BE2C (cell line): ENCODE data around the gene RACGAP1.

Source experiments
- DNase-seq: peaks from one replicate; pipeline ENCODE4 v3.0.0-alpha.2; 2020
- H3K27me3 ChIP-seq: fragments of 250-450 bp; sonication (Bioruptor Pico); 2 replicates; pipeline ENCODE4 v1.5.1; 2020; ENCODE audit warnings: mild to moderate bottlenecking
- H3K36me3 ChIP-seq: fragments of 250-450 bp; sonication (Bioruptor Pico); 2 replicates; pipeline ENCODE4 v1.5.1; 2020; ENCODE audit warnings: mild to moderate bottlenecking
- H3K4me1 ChIP-seq: fragments of 250-450 bp; sonication (Bioruptor Pico); 2 replicates; pipeline ENCODE4 v1.5.1; 2020
- H3K4me3 ChIP-seq: 2 replicates; pipeline ENCODE4 v1.5.1; 2011; ENCODE audit warnings: low read depth, low read length
- H3K9me3 ChIP-seq: fragments of 250-450 bp; sonication (Bioruptor Pico); 2 replicates; pipeline ENCODE4 v1.5.1; 2020
- CTCF ChIP-seq: IDR thresholded peaks from 2 replicates; pipeline ENCODE4 v1.5.1; 2012; ENCODE audit warnings: mild to moderate bottlenecking, low read depth, low read length

The RACGAP1 gene

DNA sequence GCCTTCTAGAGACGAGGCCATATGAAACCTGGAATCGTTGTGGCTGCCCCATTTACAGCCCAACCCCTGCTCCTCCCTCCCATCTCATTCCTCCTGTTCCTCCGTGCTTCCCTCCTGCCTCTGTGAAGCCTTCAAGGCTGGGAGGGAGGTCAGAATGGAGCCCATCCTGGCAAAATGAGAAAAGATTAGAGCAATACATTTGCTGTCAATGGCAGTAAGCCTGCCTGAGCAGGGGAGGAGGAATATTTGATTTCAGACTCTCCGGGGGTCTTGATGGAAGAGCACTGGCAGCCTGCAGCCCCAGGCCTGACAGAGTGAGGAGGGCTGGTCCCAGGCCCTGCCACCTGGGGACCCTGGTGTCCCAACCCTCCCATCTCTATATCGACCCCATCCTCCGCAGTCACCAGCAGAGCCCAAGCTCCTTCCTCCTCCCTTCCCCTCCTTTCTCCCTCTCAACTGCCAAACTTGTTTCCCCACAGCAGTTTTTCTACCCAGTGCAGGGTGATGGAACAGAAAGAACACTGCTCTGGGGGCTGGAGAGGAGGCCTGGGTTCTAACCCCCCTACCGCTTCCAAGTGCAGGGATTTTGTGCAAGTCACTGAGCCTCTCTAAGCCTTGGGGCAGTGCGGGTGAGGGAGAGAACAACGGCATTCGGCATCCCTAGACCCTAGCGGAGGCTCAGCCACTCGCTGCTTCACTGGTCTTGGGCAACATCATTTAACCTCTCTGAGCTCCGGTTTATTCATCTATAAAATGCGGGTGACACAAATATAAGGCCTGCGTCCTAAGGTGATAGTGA is 16.0 kb upstream of the RACGAP1 start:
- no peaks in the 10 kb centered on the region for H3K36me3 ChIP-seq
- no peak overlapping the region for H3K4me3 ChIP-seq
- no peak for DNase-seq
- H3K9me3 ChIP-seq, result no peaks in the 10 kb centered on the region; the same call in 1 of the 2 replicates
- H3K27me3 ChIP-seq, result no peaks in the 10 kb centered on the region
- TF ChIP-seq CTCF, result no peak
- H3K4me1 ChIP-seq, result peaks cover 4% of the 10 kb centered on the region; the same call in 1 of the 2 replicates

- no peak for TF ChIP-seq CTCF
- no peaks in the 10 kb centered on the region; the same call in 1 of the 2 replicates for H3K9me3 ChIP-seq
- no peaks in the 10 kb centered on the region for H3K27me3 ChIP-seq
- H3K36me3 ChIP-seq, result no peaks in the 10 kb centered on the region
- H3K4me3 ChIP-seq, result no peak overlapping the region
- no peak for DNase-seq
- H3K4me1 ChIP-seq, result peaks cover 4% of the 10 kb centered on the region; the same call in 1 of the 2 replicates
Observed at GRCh38 chr12:50040657-50041056, 15.4 kb upstream of the RACGAP1 start.

- peak; percentile 94 for TF ChIP-seq CTCF
- H3K9me3 ChIP-seq, result no peaks in the 10 kb centered on the region; the same call in 1 of the 2 replicates
- no peaks in the 10 kb centered on the region for H3K36me3 ChIP-seq
- no peaks in the 10 kb centered on the region for H3K27me3 ChIP-seq
- H3K4me3 ChIP-seq, result no peak overlapping the region
- peak; percentile 92 for DNase-seq
- H3K4me1 ChIP-seq, result peaks cover 4% of the 10 kb centered on the region; the same call in 1 of the 2 replicates
Observed at GRCh38 chr12:50039151-50039835, 14.0 kb upstream of the RACGAP1 start.

DNA sequence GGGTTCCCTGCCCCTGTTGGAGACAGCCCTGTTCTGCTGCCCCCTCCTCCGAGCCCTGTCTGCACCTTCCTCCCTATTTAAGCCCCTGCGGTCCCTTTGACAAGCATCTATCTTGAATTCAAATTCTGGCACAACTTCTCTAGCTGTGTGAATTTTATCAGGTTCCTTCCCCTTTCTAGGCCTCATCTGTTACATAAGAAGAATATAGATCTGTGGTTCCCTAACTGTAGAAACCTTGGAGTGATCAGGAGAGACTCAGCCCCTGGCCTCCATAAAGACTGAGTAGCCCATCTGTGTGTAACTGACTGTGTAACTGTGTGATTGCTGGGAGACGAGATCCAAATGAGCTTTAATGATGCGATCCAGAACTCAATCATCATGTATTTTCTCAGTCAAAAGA is 13.0 kb upstream of the RACGAP1 start:
- DNase-seq, result no peak
- Histone ChIP-seq H3K36me3 (no peaks in the 10 kb centered on the region), H3K4me3 (no peak overlapping the region), H3K4me1 (peaks cover 4% of the 10 kb centered on the region; the same call in 1 of the 2 replicates), H3K27me3 (no peaks in the 10 kb centered on the region), H3K9me3 (no peaks in the 10 kb centered on the region; the same call in 1 of the 2 replicates)
- TF ChIP-seq CTCF, result no peak

- DNase-seq, result peak; percentile 24
- Histone ChIP-seq H3K9me3 (no peaks in the 10 kb centered on the region; the same call in 1 of the 2 replicates), H3K36me3 (no peaks in the 10 kb centered on the region), H3K4me1 (no peaks in the 10 kb centered on the region), H3K27me3 (no peaks in the 10 kb centered on the region), H3K4me3 (no peak overlapping the region)
- TF ChIP-seq CTCF, result no peak
Observed at GRCh38 chr12:50032854-50033581, 7.7 kb upstream of the RACGAP1 start.
